Psoas muscle (tissue), 8 donors: ENCODE results near the gene RWDD1. TPM values are rescaled to one million over a fixed set of nuclear protein-coding genes. Genes with fewer than 3 reads are reported as not detected.
A peak's percentile ranks its signal among the peaks of the same experiment; 100 is the strongest.

Source experiments
- ATAC-seq, 4 donors: fragments of 200-7000 bp; cut with Tn5 transposase; one replicate each; pipeline ENCODE4 v1.9.1; 2020; ENCODE audit warnings: moderate library complexity in 3 of 4, mild to moderate bottlenecking in 2 of 4
- DNase-seq, 2 donors: peaks; one replicate each; pipeline ENCODE4 v3.0.0-alpha.2; 2020
- H3K27ac ChIP-seq: fragments of 200-600 bp; one replicate; pipeline ENCODE4 v1.8.0; 2022
- H3K27me3 ChIP-seq, 3 donors: fragments of 200-600 bp in 1 of 3; one replicate each; pipeline versions ENCODE4 v1.6.1 to v1.8.0; 2013 to 2022; ENCODE audit warnings: low read length in 2 of 3, mild to moderate bottlenecking in 2 of 3, moderate library complexity in 1 of 3; ENCODE audit not compliant: insufficient read depth in 3 of 3
- H3K36me3 ChIP-seq, 2 donors: fragments of 200-600 bp in 1 of 2; one replicate each; pipeline versions ENCODE4 v1.6.1 to v1.8.0; 2013 to 2022; ENCODE audit warnings: low read depth in 1 of 2, mild to moderate bottlenecking in 1 of 2, moderate library complexity in 1 of 2; ENCODE audit not compliant: insufficient read depth in 1 of 2
- H3K4me1 ChIP-seq: fragments of 200-600 bp; one replicate; pipeline ENCODE4 v1.8.0; 2022
- H3K4me3 ChIP-seq: fragments of 200-600 bp; one replicate; pipeline ENCODE4 v1.8.0; 2022; ENCODE audit warnings: mild to moderate bottlenecking
- H3K9me3 ChIP-seq: fragments of 200-600 bp; one replicate; pipeline ENCODE4 v1.8.0; 2022
- WGBS, 3 donors: extraction: QIAGEN DNeasy Blood & Tissue Kit; methylation state at CpG; one replicate each; pipeline versions ENCODE4 v1.1.6 to v1.1.7; 2013; 5-methylcytosine and 5-hydroxymethylcytosine counted together
- intact Hi-C, 2 donors: fragments of 100-400 bp; cut with DNase I; formaldehyde crosslinking; loops; one replicate each; pipeline versions ENCODE4 v1.11.0 to v1.14.2; 2022
- polyA plus RNA-seq, 3 donors: library from polyadenylated mRNA; stranded (reverse); fragments of 200-250 nt; gene quantifications; one replicate each; pipeline ENCODE4 v1.2.3, GENCODE V29; 2013
- total RNA-seq, 4 donors: library from RNA; stranded (reverse); fragmentation: NEBNext Ultra II Directional in 2 of 4; extraction: Animal tissue kit (Norgen Biotek cat#: 25700) in 2 of 4; gene quantifications; one replicate each; pipeline versions ENCODE4 v1.2.1 to v1.2.4, GENCODE V29; 2021 to 2023
- TF ChIP-seq, protein P1 (sequence below): fragments of 200-600 bp; IDR thresholded peaks from one replicate; pipeline ENCODE4 v1.8.0; 2022; ENCODE audit warnings: antibody characterized with exemption
- donor health status: healthy with polysubstance abuse.
- donor health status: DM: no; HTN: no; CAD: no; lungs with moderate emphysema.
- donor health status: Bipolar disorder and iron deficiency.
- donor health status: healthy.
- donor health status: DM: yes; HTN: yes; CAD: no.
- donor health status: DM: no; HTN: no; CAD: no.
- donor health status: DM: no; HTN: no; CAD: no.
- donor health status: DM: yes; HTN: yes; CAD: no.

The RWDD1 gene
- total and polyA plus RNA-seq, 7 donors = 49.5 to 153 (median 71.4) TPM

DNA sequence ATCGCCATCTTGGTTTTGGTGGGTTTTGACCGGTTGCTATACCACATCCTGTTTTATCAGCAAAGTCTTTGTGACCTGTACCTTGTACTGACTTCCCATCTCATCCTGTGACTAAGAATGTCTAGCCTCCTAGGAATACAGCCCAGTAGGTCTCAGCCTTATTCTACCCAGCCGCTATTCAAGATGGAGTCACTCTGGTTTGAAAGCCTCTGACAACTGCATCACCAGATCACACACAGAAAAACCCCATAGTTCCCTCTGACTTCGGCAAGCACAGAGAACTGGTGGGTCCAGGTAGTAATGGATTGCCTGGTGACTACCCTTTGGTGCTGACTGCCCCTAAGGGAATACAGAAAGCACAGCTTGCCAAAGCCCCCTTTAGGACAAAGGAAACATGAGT, 34.6 kb downstream of the RWDD1 start:
- Histone ChIP-seq H3K4me1 (no peaks in the 10 kb centered on the region), H3K9me3 (no peaks in the 10 kb centered on the region), H3K27me3 (no peaks in the 10 kb centered on the region), H3K4me3 (no peak overlapping the region), H3K27ac (no peak overlapping the region), H3K36me3 (peaks cover 0 to 24% of the 10 kb centered on the region in 2 donors)
- no peak for ATAC-seq
- intact Hi-C loops = no loop called here
- no peak for DNase-seq
- 96 to 100% (median 97%) methylated on average over 4 of the region's 4 CpGs for WGBS, 3 donors
- TF ChIP-seq, protein P1, sequence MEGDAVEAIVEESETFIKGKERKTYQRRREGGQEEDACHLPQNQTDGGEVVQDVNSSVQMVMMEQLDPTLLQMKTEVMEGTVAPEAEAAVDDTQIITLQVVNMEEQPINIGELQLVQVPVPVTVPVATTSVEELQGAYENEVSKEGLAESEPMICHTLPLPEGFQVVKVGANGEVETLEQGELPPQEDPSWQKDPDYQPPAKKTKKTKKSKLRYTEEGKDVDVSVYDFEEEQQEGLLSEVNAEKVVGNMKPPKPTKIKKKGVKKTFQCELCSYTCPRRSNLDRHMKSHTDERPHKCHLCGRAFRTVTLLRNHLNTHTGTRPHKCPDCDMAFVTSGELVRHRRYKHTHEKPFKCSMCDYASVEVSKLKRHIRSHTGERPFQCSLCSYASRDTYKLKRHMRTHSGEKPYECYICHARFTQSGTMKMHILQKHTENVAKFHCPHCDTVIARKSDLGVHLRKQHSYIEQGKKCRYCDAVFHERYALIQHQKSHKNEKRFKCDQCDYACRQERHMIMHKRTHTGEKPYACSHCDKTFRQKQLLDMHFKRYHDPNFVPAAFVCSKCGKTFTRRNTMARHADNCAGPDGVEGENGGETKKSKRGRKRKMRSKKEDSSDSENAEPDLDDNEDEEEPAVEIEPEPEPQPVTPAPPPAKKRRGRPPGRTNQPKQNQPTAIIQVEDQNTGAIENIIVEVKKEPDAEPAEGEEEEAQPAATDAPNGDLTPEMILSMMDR = no peak

DNA sequence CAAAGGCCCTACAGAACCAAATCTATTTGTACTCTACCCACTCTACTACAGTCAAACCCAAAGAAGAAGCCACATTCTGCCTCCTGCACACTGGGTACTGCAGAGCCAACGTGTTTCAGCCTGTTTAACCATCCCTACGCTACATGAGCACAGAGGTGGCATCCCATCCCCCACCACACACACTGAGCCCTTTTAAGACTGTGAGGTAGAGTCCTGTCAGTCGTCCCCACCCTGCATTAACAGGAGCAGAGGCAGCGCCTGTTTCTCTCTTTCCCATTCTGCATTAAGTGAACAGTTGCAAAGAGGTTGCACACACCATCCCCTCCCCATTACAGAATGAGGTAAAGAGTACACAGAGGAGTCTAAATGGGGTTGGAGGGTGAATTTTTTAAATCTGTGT, 39.8 kb downstream of the RWDD1 start:
- DNase-seq (no peak), ATAC-seq (no peak)
- Histone ChIP-seq H3K27me3 (no peaks in the 10 kb centered on the region), H3K4me1 (peaks cover 6% of the 10 kb centered on the region), H3K4me3 (no peak overlapping the region), H3K9me3 (no peaks in the 10 kb centered on the region), H3K27ac (no peak overlapping the region), H3K36me3 (peaks cover 0 to 5% of the 10 kb centered on the region in 2 donors)
- 56 to 67% (median 66%) methylated on average over 4 of the region's 4 CpGs for WGBS, 3 donors
- TF ChIP-seq, protein P1 = no peak
- intact Hi-C loops = no loop called here

DNA sequence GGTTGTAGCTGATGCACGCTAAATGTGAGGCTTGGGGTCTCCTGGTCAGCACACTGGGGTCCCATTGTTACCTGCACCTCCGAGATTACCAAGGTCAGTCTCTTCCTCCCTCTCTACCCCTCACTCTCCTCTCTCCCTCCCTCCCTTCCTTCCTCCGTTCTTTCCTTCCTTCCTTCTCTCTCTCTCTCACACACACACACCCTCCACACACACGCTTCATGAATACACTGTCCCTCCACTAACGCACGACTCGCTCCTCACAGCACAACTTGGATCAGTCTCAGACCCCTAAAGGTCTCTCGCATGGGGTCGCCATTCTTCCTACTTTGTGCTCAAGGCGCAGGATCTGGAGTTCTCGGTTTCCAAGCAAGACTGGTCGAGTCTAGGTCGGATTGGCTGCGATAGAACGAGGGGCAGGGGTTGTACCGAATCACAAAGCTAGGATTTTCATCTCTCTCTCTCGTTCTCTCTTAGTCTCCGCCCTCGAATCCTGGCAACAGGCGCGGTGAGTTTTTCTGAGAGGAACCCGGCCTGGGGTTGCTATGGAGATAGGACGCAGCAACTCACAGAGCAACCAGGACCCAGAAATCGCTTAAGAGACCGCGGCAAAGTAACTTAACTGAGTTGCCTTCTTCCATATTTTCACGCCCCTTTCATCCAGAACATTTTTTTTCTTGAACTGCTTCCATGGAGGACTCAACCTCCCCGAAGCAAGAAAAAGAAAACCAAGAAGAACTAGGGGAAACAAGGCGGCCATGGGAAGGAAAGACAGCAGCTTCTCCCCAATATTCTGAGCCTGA, 44.8 kb downstream of the RWDD1 start, which contains the start of gene RSPH4A:
Gene RSPH4A, plus strand, starts transcription at position 543 of the 800 bp plus-strand sequence. Its CDS starts 145 bp downstream, at position 688.
- Histone ChIP-seq H3K27me3 (no peaks in the 10 kb centered on the region), H3K4me3 (peak within 1 kb of the TSS; percentile 76), H3K27ac (no peak within 1 kb of the TSS), H3K4me1 (peaks cover 6% of the 10 kb centered on the region), H3K9me3 (no peaks in the 10 kb centered on the region), H3K36me3 (no peaks in the 10 kb centered on the region)
- DNase-seq (peak; percentile 89), ATAC-seq (peak; percentile 95 to 98 (median 96))
- 0 to 1% (median 0%) methylated on average over 29 of the region's 29 CpGs for WGBS, 3 donors
- intact Hi-C loops = no loop called here
- TF ChIP-seq, protein P1 = no peak

DNA sequence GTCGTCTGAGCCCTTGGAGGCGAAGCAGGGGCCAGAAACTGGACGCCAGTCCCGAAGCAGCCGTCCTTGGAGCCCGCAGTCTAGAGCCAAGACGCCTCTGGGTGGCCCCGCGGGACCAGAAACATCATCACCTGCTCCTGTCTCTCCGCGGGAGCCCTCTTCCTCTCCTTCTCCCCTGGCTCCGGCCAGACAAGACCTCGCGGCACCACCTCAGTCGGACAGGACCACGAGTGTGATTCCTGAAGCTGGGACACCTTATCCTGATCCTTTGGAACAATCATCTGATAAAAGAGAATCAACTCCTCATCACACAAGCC, 45.4 kb downstream of the RWDD1 start:
- ATAC-seq (peak; percentile 58 to 72 (median 65)), DNase-seq (peak; percentile 21 to 57)
- Histone ChIP-seq H3K36me3 (no peaks in the 10 kb centered on the region), H3K27me3 (no peaks in the 10 kb centered on the region), H3K9me3 (no peaks in the 10 kb centered on the region), H3K27ac (no peak overlapping the region), H3K4me1 (peaks cover 6% of the 10 kb centered on the region), H3K4me3 (peak overlapping the region; percentile 76)
- 0% methylated on average over 16 of the region's 16 CpGs for WGBS, 3 donors
- intact Hi-C loops = no loop called here
- TF ChIP-seq, protein P1 = no peak
